HUDEP-2 (cell line): Measurements from ENCODE around the gene FAM227B.
"Not testable (repeated sequence)": the region's sequence is repeated elsewhere in the genome, so short reads cannot be mapped to it uniquely, and the experiment has no call there.

Experiments used
- DNase-seq, 76 experiments: peaks; one replicate each; lab custom pipeline; 2025; ENCODE audit not compliant: unreplicated experiment in 76 of 76; lab: John Stamatoyannopoulos, UW

Gene FAM227B, protein sequence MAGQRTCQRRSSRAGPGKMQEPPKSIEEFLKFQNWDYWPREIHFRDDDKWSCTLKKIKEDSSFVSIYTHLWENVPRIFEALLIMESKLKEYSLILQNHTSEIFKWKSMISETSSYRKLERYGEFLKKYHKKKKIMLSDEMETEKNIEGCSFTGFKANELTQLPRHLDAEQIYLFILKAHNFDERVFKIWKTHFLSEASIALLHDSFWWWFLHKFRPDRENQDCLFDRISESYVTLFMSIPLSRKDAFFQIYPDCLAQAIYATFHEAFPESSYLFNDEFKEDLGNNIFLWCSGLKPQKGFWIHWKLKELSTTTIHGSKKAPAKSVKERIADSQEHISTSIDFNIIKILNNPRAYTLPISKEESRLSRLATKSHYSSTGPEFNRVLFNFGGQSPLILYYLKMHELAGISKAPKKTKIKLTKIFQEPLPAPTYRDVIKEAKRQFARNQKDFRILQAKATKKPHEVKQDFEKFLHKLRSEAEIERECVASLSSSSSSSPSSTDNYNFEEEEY

DNA sequence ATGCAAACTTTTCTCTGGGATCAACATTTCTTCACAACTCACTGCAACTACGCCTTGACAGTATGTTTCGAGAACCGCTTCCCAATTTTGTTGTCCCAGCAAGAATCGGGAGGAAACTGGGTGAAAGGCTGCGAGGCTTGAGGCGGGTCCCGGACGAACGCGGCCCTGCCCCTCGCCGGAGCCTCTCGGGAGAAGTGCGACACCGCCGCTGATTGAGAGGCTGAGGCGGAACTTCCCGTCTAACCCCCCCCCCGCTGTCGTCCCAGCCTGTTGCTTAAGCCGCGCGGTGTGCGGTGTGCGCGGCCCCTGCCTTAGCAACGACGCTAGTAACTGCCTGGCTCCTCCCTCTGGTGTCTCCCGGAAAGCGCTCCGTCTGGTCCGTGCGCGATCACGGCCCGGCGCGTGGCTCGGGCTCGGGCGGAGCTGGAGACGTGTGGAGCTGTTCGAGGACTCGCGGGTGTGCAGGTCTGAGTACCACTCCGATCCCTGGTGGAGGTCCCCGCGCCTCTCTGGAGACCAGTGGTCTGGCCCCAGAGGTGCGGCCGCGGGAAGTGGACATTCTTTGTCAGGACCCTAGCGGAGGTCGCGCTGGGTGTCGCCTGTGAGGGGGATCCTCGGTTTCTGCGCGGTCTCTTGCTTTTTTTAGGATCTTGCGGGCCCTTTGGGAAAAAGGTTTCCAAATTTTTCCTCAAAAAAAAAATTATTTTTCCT lies at the start of gene FAM227B, which contains the start of gene DTWD1:
TSS of gene FAM227B (minus strand) at position 161 of the 711 bp plus-strand sequence. CDS start 5,647 bp downstream, outside the sequence.
TSS of gene DTWD1 (plus strand) at position 391 of the 711 bp plus-strand sequence. CDS start 4,120 bp downstream, outside the sequence.
- DNase-seq: peak; percentile 24 to 96 (median 91)

DNA sequence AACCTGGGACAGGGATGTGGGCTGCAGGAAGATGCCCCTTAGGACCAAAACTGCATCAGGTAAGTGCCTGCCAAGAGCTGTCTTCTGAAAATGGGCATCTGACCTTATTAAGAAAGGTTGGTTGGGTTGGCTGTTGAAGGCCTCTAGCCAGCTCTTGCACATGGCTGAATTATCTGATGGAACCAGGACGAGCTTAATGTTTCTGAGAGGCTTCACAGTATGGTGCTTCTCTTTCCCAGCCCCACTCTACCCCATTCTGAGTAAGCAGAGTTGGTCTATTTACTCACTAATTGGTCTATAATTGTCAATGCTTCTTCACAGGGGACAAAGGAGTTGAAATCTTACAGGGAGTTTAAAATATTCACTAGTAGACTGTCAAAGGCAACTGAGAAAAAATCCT lies 48.7 kb upstream of the FAM227B start:
- no peak for DNase-seq

- DNase-seq: not testable (repeated sequence)
Observed at GRCh38 chr15:49666486-49666885, 45.9 kb upstream of the FAM227B start.

GRCh38 chr15:49664716-49665115 lies 44.1 kb upstream of the FAM227B start:
- no peak for DNase-seq

- DNase-seq: no peak
Observed at GRCh38 chr15:49656734-49657133, 36.1 kb upstream of the FAM227B start.

GRCh38 chr15:49652922-49653321 lies 32.3 kb upstream of the FAM227B start:
- no peak for DNase-seq

DNA sequence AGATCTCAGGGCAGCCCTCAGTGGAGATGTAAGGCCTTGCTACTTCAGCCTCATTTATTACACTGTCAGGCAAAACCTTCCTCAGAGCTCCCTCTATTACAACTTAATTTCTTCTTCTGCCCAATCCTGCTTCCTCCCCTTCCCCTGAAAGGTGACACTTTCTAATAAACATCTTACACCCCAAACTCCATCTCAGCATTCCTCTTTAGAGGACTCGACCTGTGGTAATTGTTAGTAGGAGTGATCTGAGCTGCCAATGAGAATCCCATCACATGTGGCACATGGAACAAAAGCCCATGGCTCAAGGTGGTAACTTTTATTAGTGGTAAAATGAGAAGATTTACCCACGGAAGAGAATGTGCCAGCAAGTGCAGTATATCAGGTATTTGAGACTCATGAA lies 30.1 kb upstream of the FAM227B start:
- DNase-seq: no peak

DNA sequence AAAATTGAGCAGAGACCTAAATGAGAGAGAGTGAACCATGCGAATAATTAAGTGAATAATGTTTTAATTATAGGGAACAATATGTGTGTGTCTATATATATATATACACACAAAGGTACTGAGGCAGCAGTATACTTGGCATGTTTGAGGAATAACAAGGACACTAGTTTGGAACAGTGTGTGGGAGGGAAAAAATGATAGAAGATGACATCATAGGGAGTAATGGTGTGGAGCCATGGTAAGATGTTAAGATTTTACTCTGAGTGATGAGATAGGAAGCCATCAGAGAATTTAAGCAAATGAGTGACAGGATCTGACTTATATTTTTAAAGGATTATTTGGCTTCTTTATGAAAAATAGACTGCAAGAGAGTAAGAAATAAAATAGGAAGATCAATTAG lies 29.4 kb upstream of the FAM227B start:
- DNase-seq: no peak

DNA sequence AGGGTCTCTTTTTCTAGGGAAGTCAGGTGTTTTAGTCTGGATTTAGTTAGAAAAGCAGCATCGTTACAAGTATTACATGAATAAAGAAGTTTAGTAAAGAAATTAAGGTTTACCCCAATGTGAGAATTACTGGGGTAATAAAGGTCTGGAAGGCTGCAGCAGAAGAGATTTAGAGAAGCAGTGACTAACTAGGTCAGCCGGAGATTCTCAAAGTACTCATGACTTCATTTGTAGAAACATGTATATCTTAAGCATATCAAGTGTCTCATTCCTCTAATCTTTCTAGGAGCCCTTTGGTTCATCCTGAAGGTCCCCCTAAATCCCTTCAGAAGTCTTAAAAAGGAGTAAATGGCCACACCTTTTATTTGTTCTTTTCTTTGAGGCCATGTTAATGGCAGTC lies 26.3 kb upstream of the FAM227B start:
- no peak for DNase-seq

DNA sequence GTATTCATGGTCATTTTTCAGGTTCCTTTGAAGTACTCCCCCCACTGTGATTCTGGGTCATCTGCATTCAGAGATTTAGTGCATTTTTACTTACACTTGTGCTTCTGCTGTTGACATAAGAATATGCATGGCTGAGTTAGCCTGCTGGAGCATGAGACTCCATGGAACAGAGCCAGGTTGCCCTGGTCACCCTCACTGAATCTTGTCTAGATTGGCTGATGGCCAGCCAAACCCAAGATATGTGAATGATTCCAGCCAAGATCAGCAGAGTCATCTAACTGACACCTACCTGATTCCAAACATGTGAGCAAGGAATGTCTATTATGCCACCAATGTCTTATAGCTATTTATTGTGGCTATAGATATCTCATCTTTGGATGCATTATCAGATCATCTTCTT lies 25.3 kb upstream of the FAM227B start:
- peak in 50 of 76 experiments; percentile 1 to 76 (median 24) for DNase-seq

DNA sequence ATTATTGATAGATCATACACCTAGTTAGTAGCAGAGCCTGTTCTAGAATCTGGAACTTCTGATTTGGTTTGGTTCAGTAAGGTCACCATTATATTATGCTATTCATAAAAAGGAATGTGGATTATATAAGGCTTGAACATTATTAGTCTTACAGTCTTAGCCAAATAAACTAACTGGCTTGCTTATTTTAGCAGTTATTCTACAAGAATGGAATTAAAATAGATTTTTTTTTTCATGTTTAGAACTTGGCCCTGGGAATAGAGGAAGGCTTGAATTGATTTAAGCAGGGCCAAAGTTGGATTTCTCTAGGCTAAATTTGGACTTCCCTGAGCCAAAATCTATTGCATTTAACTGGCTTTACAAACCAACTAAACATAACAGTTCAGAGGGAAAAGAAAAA lies 24.7 kb upstream of the FAM227B start:
- DNase-seq: no peak

GRCh38 chr15:49644364-49644794 lies 23.8 kb upstream of the FAM227B start:
- DNase-seq: peak in 2 of 76 experiments; percentile 4 to 11

DNA sequence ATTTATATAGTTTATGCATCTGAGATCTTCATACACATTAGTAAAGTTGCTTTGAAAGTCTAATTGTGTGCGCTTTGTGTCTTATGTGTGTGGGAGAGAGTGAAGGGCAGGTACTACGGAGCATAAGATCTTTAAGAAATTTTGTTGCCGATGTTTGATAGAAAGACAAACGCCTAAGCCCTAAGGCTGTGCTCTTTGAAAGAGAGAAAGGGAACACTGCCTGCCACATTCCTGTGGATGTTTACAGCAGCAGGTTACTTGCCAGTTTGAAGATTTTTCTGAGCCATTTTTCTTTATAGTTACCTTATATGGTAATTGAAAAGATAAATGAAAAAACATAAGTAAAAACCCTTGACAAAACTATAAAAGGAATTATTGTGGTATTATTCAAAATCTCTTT lies 17.2 kb upstream of the FAM227B start:
- no peak for DNase-seq

DNA sequence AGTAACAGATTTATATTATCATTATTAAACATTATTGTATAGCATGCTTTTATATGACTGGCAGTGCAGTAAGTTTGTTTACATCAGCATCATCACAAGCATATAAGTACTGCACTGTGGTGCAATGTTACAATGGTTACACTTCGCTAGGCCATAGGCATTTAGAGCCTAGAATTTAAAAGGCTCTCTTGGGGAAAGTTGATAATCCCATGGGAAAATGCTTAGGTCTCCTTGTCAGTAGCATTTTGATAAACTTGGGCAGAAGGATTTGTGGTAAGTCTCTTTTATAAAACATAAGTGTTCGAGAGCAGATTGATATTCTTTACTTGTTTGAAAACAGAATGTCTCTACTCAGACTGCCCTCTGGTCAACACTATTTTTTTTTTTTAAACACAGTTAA lies 7.8 kb upstream of the FAM227B start:
- DNase-seq: no peak

DNA sequence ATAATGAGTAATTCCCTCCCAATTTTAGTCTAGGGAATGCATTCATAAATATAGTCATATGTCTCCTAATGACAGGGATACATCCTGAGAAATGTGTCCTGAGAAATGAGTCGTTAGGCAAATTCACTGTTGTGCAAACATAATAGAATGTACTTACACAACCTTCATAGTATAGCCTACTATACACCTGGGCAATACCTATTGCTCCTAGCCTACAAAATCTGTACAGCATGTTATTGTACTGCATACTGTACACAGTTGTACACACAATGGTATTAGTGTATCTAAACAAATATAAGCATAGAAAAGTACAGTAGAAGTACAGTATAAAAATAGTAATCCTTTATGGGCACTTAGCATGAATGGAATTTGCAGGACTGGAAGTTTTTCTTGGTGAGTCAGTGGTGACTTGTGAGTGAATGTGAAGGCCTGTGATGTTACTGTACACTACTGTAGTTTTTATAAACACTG lies 6.8 kb upstream of the FAM227B start:
- DNase-seq: no peak

DNA sequence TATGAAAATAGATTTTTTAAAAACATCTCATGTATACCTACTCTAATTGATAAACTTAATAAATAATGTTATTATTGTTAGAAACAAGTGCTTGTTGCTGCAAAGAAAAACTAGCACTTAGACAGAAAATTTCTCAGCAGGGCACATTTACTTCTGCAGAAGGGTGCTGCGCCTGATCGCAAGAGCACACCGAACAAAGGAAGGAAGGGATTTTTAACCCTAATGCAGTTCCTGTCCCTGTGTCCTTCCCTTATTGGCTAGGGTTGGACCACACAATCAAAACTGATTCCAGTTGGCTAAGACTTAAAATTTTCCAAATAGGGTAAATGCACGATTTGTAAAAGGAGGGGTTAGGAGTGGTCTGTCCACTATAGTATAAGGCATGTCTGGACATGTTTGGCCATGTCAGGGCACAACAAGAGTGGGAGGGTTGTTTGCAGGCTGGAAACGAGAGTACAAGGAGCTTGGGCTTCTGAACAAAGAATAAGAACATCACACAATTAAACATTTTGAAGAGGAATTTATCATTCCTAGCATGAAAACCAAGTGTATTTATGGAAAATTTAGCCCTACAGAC lies 4.9 kb upstream of the FAM227B start:
- DNase-seq: no peak

DNA sequence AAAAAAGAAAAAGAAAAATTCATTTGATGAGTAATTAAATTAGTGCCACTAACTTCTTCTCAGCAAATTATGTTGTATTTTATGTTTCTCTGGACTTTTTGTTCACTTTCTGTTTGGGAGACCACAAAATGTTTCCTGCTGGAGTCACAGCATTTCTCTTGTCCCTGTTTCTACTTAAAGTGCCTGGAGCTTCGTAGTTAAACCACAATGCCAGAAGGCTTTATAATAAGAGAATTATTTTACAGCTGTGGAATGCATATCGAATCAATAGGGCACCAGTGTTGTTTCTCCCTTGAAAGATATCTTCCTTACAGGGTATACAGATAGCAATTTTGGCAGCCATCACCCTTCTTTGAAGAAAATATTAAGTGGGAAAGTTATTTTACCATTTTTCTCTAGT lies 3.4 kb upstream of the FAM227B start:
- DNase-seq: no peak

- DNase-seq: no peak
Observed at GRCh38 chr15:49622561-49622960, 1.9 kb upstream of the FAM227B start.

- DNase-seq: no peak
Observed at GRCh38 chr15:49621887-49622286, 1.3 kb upstream of the FAM227B start.

DNA sequence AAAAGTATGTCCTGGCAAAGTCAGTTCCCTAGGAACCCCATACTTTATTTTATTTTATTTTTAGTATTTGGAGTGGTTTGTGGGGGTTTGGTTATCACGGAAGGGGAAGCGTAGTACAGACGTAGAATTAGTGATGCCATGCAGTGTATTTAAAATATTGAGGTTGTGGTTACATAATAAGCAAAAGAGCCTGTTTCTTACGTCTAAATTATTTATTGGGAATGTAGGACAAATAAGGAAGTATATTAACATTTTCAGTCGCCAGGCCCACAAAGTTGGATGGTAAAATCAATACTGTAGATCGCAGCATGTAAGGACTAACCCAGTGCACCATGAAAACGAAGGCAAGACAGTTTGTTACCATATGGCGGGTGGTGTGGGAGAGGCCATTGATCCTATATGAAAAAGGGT lies 788 bp upstream of the FAM227B start:
- DNase-seq: peak in 5 of 76 experiments; percentile 1 to 41 (median 12)

- peak in 1 of 76 experiments; percentile 24 for DNase-seq
Observed at GRCh38 chr15:49620199-49620598, 419 bp downstream of the FAM227B start.
